HepG2 (cell line): ENCODE data around the gene RLN3. TPM values are rescaled to one million over a fixed set of nuclear protein-coding genes. Genes with fewer than 3 reads are reported as not detected.
A peak's percentile ranks its signal among the peaks of the same experiment; 100 is the strongest.

Experiments used
- ARNTL ChIP-seq: sonication (generic); formaldehyde crosslinking; IDR thresholded peaks from 2 replicates; pipeline ENCODE4 v1.4.0; 2020; ENCODE audit warnings: mild to moderate bottlenecking, missing genetic modification reagents
- HDAC1 ChIP-seq: sonication (generic); formaldehyde crosslinking; IDR thresholded peaks from 2 replicates; pipeline ENCODE4 v1.5.1; 2020; ENCODE audit warnings: mild to moderate bottlenecking, missing genetic modification reagents
- HNF4A ChIP-seq: sonication (generic); formaldehyde crosslinking; IDR thresholded peaks from 2 replicates; pipeline ENCODE4 v1.4.0; 2020; ENCODE audit warnings: missing genetic modification reagents
- KLF12 ChIP-seq: sonication (generic); formaldehyde crosslinking; IDR thresholded peaks from 2 replicates; pipeline ENCODE4 v1.4.0; 2020; ENCODE audit warnings: missing genetic modification reagents, borderline replicate concordance
- MEF2D ChIP-seq: sonication (generic); formaldehyde crosslinking; IDR thresholded peaks from 2 replicates; pipeline ENCODE4 v1.5.1; 2020; ENCODE audit warnings: mild to moderate bottlenecking, missing genetic modification reagents
- POLR2A ChIP-seq, 2 experiments: IDR thresholded peaks; 2 replicates each; pipeline ENCODE4 v1.6.1; 2011; ENCODE audit warnings: low read depth in 2 of 2, low read length in 2 of 2, mild to moderate bottlenecking in 1 of 2, moderate library complexity in 1 of 2; ENCODE audit not compliant: insufficient read depth in 1 of 2
- SMC3 ChIP-seq: IDR thresholded peaks from 2 replicates; pipeline ENCODE4 v1.6.1; 2011; ENCODE audit warnings: low read length, improper control_type of control experiment
- ZNF263 ChIP-seq: sonication (generic); formaldehyde crosslinking; IDR thresholded peaks from 2 replicates; pipeline ENCODE4 v1.4.0; 2020; ENCODE audit warnings: missing genetic modification reagents
- polyA plus RNA-seq, 8 experiments: library from polyadenylated mRNA; depleted of rRNA in 3 of 8; stranded (reverse) in 7 of 8; unstranded in 1 of 8; fragments of >200 nt; fragmentation: Illumina TruSeq in 4 of 8; extraction: Trizol in 4 of 8; gene quantifications; 2 replicates each; pipeline versions ENCODE4 v1.2.1 to v1.2.3, GENCODE V29; 2011 to 2016; ENCODE audit warnings: low read depth in 4 of 8, missing spikeins in 1 of 8, mixed read lengths in 1 of 8; ENCODE audit not compliant: insufficient read depth in 1 of 8
- total RNA-seq, 5 experiments: library from RNA; depleted of rRNA; stranded (reverse); fragments of >200 nt; fragmentation: Illumina TruSeq; extraction: Trizol; gene quantifications; 2 replicates each; pipeline ENCODE4 v1.2.3, GENCODE V29; 2016; ENCODE audit warnings: low read depth in 1 of 5
- TF ChIP-seq, protein P1 (sequence below): sonication (generic); formaldehyde crosslinking; IDR thresholded peaks from 2 replicates; pipeline ENCODE4 v1.5.1; 2020; ENCODE audit warnings: mild to moderate bottlenecking, missing genetic modification reagents, moderate library complexity
- TF ChIP-seq, protein P2 (sequence below): sonication (generic); formaldehyde crosslinking; IDR thresholded peaks from 2 replicates; pipeline ENCODE4 v1.5.0; 2020; ENCODE audit warnings: mild to moderate bottlenecking, missing genetic modification reagents, borderline replicate concordance

Gene RLN3
- total and polyA plus RNA-seq, 2 of the 13 experiments (the other 11 are each of a cell fraction or from before 2014, with no cell fraction given), result not detected

GRCh38 chr19:14004619-14005348, 23.2 kb upstream of the RLN3 start (continued):
- TF ChIP-seq, protein P1, sequence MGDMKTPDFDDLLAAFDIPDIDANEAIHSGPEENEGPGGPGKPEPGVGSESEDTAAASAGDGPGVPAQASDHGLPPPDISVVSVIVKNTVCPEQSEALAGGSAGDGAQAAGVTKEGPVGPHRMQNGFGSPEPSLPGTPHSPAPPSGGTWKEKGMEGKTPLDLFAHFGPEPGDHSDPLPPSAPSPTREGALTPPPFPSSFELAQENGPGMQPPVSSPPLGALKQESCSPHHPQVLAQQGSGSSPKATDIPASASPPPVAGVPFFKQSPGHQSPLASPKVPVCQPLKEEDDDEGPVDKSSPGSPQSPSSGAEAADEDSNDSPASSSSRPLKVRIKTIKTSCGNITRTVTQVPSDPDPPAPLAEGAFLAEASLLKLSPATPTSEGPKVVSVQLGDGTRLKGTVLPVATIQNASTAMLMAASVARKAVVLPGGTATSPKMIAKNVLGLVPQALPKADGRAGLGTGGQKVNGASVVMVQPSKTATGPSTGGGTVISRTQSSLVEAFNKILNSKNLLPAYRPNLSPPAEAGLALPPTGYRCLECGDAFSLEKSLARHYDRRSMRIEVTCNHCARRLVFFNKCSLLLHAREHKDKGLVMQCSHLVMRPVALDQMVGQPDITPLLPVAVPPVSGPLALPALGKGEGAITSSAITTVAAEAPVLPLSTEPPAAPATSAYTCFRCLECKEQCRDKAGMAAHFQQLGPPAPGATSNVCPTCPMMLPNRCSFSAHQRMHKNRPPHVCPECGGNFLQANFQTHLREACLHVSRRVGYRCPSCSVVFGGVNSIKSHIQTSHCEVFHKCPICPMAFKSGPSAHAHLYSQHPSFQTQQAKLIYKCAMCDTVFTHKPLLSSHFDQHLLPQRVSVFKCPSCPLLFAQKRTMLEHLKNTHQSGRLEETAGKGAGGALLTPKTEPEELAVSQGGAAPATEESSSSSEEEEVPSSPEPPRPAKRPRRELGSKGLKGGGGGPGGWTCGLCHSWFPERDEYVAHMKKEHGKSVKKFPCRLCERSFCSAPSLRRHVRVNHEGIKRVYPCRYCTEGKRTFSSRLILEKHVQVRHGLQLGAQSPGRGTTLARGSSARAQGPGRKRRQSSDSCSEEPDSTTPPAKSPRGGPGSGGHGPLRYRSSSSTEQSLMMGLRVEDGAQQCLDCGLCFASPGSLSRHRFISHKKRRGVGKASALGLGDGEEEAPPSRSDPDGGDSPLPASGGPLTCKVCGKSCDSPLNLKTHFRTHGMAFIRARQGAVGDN, result no peak
- TF ChIP-seq HDAC1 (peak; percentile 32; the same call in 1 of the 2 replicates), ZNF263 (CRISPR knock-in tag) (peak; percentile 86), KLF12 (0 out of 2 replicates have a peak, but pooled peaks have one; percentile 14), SMC3 (no peak), ARNTL (0 out of 2 replicates have a peak, but pooled peaks have one; percentile 10), POLR2A (IDR thresholded peaks at IDR 0.05; ENCODE audit: insufficient read depth in 1 of 2, low read depth in 2 of 2, low read length in 2 of 2) (0 out of 4 replicates have a peak, but pooled peaks of 1 of the 2 experiments have one; percentile 38), HNF4A (CRISPR knock-in tag) (peak; percentile 45), MEF2D (CRISPR knock-in tag) (0 out of 2 replicates have a peak, but pooled peaks have one; percentile 34)
- TF ChIP-seq, protein P2, sequence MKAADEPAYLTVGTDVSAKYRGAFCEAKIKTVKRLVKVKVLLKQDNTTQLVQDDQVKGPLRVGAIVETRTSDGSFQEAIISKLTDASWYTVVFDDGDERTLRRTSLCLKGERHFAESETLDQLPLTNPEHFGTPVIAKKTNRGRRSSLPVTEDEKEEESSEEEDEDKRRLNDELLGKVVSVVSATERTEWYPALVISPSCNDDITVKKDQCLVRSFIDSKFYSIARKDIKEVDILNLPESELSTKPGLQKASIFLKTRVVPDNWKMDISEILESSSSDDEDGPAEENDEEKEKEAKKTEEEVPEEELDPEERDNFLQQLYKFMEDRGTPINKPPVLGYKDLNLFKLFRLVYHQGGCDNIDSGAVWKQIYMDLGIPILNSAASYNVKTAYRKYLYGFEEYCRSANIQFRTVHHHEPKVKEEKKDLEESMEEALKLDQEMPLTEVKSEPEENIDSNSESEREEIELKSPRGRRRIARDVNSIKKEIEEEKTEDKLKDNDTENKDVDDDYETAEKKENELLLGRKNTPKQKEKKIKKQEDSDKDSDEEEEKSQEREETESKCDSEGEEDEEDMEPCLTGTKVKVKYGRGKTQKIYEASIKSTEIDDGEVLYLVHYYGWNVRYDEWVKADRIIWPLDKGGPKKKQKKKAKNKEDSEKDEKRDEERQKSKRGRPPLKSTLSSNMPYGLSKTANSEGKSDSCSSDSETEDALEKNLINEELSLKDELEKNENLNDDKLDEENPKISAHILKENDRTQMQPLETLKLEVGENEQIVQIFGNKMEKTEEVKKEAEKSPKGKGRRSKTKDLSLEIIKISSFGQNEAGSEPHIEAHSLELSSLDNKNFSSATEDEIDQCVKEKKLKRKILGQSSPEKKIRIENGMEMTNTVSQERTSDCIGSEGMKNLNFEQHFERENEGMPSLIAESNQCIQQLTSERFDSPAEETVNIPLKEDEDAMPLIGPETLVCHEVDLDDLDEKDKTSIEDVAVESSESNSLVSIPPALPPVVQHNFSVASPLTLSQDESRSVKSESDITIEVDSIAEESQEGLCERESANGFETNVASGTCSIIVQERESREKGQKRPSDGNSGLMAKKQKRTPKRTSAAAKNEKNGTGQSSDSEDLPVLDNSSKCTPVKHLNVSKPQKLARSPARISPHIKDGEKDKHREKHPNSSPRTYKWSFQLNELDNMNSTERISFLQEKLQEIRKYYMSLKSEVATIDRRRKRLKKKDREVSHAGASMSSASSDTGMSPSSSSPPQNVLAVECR, result peak; percentile 56
